Umbilical cord (tissue), 2 donors: ENCODE data around the gene FAM83G. TPM values are rescaled to one million over a fixed set of nuclear protein-coding genes. Genes with fewer than 3 reads are reported as not detected.
A peak's percentile ranks its signal among the peaks of the same experiment; 100 is the strongest.

Experiments used
- DNase-seq: peaks from one replicate; pipeline ENCODE4 v3.0.0-alpha.2; 2015; ENCODE audit warnings: low spot score
- total RNA-seq: library from RNA; depleted of rRNA; stranded (reverse); fragments of >200 nt; gene quantifications from one replicate; pipeline ENCODE4 v1.2.3, GENCODE V29; 2014; ENCODE audit warnings: low replicate concordance; ENCODE audit not compliant: insufficient read depth

Gene FAM83G
- total RNA-seq, 1 donor from 2014 or later, result 4.8 TPM

DNA sequence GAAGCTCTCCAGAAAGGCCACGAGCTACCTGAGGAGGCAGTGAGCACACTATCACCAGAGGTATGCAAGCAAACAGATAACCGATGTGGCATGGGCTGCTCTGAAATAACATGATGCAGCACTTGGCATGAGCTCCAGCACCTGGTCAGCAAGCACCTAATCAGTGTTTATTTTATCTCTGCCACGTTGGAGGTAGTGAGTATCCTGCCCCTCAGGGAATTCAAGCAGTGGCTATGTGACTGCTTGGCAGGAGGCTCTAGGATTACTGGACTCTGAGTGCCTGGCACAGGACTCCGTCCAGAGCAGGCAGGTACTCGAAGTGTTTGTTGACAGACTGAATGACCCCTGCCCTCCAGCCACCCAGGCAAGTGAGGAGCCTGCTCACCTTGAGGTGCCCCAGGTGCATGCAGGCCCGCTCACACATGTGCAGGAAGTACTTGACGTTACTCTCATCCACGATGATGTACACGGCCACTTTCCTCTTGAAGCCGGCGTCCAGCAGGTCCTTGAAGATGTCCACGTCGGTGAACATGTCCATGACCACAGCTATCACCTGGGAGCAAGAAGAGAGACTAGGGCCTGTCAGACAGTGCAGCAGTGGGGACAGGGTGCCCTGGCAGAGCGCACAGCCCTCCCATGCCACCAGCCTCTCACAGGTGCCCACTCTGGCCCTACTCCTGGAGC, 16.6 kb downstream of the FAM83G start:
- no peak for DNase-seq

DNA sequence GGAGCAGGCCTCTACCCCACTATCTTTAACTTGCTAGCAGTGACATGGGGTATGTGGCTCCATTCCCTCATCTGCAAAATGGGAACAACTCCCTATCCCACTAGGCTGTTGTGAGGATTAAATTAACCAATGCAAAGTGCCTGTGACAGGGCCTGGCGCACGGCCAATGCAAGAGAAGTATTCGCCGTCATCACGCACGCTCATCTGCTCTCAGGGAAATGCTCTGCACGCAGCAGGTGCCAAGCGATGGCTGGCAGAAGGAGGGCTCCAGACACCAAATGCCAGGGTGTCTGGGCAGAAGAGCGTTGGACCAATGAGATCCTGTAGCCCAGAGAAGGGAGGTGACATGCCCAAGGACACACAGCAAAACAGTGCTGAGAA, 17.3 kb downstream of the FAM83G start:
- DNase-seq, result no peak

DNA sequence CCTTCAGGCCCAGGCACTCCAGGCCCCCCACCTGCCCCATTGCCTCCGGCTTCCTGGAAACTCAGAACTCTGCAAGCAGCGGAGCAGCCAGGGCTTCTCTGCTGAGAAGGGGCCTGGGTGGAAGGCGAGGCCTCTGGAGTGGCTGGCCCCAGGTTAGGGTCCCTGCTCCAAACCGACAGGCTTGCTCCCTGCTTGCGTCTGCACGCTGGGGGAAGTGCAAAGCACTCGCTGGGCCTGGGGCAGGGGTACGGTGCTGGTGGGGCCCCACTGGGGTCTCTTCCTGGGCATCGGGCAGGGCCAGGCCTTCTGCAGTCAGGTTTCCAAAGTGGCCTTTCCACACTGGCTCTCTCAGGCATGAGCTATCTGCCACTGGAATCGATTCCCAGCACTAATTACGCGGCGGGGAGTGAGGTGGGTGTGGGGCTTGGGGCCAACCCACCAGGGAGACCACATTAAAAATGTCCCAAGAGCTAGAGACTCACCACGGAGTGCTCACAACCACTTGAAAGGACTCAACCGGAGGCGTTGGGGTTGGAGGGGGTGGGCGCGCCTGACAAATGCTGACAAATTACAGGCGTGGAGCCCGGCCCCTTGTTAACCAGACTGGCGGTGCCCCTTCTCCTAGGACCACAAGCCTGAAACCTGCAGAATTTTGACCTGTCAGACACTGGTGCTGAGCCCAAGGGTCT, 17.9 kb downstream of the FAM83G start:
- no peak for DNase-seq

DNA sequence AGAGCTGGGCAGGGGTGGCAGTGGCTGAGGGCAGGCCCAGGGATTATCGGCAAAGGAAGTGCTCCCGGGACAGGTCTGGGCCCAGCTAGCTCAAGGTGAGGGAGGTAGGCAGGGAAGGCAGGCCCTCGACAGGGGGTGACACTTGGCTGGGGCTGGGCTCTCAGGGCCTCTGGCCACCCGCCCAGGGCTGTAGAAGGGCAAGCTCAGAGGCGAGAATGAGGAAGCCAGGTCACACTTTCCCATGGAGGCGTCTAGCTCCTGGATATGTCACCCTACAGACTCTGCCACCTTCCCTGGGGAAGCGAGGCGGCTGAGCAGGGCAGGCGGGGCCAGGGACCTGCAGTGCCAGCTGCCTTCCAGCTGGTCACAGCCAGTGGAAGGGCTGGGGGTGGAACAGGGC, 19.1 kb downstream of the FAM83G start:
- no peak for DNase-seq

DNA sequence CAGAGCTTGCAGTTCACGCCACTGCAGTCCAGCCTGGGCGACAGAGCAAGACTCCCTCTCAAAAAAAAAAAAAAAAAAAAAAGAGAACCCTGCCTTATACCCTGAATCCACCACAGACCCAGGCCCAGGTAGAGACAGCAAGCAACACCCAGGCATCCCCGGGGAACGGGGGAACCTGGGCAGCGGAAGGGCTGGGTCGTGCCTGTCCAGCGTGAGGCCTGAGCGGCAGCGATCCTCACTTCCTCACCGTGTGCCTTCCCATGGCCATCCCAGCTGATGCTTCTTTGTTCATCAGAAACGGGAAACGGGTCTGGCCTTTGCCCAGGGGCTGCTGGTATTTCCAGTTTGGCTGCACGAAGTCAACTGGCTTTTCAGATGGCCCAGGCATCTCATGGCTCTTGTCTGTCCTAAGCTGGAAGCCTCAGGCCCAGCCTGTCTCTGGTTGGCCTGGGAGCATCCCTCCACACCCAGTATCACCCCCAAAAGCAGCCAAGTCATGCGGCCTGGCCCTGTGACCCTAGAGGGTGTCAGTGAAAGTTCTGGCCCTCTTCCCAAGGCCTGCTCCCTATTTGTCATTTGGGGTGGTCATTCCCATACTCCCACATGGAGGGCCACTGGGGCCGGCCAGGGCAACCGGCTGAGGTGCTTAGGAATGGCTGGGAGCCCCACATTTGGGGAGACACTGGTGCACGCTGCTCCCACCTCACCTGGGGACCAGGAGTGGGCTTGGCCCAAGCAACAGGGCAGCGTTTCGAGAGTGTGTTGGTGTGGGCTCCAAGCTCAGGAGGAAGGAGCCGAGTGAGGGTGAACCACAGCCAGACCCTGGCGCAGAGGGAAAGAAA, 20.1 kb downstream of the FAM83G start:
- no peak for DNase-seq

DNA sequence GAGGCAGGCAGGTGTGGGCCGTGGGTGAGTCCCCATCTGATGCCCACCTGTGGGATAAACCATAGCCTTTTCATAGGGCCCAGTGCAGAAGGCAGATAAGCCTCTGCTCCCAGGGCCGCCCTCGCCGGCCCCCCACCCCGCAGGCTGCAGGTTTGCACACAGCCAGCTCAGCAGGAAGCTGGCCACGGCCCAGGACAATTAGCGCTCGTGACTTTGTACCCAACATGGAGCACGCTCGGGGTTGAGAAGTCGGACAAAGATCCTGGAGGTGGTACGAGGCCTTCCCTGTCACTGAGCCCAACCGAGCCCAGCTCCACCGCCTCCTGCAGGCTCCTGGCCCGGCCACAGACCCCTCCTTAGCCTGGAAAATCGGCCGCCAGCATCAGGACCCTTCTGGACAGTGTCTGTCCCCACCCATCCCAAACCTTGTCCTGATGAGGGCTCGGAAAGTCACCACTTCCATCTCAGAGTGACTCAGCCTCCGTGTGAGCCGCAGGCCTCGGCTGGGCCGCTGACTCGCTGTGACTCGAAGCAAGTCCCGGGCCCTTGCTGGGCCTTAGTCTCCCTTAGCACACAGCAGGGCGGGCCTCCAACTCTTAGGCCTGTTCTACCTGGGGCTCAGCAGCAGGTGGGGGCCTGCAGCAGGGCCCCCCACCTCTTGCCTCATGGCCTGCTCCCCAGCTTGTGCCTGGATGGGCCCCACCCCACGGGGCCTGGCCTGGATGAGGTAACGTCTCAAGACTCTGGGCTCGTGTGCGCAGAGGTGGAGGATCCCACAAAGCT, 22.7 kb downstream of the FAM83G start:
- no peak for DNase-seq

DNA sequence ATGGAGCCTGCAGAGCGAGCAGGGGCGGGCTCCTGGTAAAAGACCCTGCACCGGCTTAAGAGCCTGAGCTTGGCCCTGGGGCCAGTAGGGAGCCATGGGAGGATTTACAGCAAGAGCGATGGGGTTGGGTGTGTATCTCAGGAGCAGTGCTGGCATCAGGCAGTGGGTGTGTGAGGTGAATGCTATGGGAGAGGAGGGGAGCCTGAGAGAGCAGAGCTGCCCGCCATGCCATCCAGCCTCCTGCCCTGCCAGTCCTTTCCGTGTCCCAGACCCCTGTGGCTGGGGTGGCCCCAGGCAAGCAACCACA, 23.3 kb downstream of the FAM83G start:
- DNase-seq, result no peak

DNA sequence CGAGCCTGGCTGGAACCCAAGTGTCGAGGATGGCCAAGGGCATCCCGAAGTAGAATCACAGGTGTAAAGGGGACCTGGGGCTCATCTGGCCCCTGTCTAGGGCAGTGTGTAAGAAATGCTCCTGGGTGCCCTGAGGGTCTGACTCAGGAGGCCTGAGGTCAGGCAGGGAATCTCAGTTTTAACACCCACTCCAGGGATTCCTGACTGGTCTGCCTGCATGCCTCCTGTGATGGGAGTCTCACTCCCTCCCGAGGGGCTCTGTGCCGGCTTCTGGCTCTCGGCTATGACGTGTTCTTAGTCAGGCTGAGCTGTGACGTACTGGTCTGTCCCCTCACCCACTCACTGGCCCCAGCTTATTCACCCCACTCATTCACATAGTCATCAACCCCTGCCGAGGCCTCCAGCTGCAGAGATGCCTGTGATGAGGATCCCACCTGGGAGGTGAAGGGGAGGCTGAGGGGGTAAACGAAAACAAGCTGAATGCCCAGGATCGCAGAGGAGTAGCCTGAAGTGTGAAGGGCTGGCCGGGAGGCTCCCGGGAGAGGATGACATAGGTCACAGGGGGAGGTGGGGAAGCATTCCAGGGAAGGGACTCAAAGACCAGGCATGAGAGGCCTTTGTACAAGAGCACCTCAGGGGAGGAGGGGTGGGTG, 23.8 kb downstream of the FAM83G start:
- no peak for DNase-seq

DNA sequence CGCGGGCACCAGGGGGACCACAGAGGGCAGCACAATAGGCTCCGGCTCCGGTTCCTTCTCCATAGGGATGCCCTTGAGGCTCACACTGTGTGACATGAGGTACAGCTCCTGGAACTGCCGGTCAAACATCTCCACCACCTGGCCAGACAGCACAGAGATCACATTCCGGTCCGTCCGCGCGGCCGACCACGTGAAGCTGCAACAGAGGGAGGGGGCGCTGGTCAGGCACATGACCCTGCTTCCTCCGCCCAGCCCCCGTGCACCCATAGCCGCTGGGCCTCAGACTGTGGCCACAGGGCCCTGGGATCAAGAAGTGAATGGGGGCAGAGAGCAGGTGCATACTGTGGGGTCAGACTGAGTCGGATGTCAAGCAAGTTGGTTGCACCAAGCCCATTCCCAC, 25.9 kb downstream of the FAM83G start:
- no peak for DNase-seq

DNA sequence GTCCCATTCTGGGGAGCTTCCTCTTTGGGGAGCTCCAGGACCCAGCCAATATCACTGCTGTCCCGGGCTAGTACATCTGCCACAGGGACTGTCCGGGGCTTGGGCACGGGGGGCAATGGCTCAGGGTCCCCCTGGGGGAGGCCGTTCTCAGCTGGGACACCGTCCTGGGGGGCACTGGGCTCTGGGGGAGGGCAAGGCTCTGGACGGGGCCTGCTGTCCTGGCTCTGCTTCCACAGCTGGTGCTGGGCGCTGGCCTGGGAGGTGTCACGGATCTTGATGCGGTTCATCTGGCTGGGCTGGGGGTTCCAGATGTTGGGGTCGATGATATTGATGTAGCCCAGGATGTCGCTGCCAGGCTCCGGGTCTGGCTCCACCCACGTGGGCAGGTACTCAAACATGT, 26.5 kb downstream of the FAM83G start:
- no peak for DNase-seq

DNA sequence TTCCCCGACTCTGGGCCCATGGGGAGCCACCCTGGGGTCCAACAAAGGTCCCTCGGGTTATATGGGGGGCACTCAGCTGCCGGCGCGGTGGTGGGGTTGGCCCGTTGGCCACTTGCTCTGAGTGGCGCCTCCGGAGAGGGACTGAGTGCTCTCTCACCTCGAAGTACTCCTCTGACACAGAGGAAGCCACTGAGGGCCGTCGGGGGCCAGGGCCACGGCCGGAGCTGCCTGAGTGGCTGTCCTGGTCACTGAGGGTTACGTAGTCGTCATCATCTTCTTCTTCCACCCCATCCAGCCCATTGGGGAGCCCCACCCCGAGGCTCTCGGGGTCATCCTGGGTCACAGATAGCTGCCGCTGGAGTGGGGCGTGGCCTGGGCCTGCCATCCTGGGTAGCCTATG, 26.9 kb downstream of the FAM83G start:
- no peak for DNase-seq

DNA sequence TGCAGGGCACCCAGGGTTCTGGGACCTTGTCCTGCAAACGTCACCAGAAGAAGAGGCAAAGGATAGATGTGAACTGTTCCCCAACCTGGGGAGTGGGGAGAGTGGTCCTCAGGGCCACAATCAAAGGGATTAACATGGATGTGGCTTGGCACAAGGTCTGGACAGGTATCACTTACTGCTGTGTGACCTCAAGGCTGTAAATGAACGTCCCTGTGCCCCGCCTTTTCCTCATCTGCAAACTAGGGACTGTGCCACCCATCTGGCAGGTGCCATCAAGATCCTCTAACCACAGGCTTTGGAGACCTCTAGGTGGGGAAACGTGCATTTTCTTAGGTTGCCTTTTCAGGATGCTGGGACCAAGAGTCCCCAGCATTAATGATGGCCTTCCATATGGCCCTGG, 27.5 kb downstream of the FAM83G start:
- DNase-seq, result no peak

DNA sequence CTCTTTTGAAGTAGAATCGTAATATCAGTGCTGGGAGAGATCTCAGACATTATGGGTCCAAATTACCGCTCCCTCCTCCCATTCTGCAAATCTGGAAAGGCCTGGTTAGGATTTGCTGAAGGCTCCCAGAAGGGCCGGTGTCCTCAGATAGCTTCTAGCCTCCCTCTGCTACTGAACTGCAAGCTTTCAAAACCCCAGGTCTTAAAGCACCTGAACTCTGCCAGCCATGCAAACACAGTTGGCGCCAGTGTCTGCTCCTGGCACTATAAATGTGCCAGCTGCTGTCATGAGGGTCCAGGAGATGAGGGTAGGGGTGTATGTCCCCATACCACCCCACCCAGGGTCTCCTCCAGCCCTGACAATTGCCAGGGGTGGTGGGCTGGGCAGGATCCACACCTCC, 28.4 kb downstream of the FAM83G start:
- DNase-seq, result no peak

DNA sequence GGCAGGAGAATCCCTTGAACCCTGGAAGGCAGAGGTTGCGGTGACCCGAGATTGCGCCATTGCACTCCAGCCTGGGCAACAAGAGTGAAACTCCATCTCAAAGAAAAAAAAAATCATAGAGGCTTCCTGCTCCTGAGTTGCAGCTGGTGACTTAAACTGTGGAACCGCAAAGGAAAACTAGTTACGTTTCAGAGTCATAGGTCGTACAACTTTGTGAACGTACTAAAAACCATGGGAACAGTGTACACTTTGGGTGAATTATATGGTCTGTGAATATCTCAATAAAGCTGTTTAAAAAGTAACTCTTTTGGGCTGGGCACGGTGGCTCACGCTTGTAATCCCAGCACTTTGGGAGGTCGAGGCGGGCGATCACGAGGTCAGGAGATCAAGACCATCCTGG, 29.0 kb downstream of the FAM83G start:
- DNase-seq, result no peak

DNA sequence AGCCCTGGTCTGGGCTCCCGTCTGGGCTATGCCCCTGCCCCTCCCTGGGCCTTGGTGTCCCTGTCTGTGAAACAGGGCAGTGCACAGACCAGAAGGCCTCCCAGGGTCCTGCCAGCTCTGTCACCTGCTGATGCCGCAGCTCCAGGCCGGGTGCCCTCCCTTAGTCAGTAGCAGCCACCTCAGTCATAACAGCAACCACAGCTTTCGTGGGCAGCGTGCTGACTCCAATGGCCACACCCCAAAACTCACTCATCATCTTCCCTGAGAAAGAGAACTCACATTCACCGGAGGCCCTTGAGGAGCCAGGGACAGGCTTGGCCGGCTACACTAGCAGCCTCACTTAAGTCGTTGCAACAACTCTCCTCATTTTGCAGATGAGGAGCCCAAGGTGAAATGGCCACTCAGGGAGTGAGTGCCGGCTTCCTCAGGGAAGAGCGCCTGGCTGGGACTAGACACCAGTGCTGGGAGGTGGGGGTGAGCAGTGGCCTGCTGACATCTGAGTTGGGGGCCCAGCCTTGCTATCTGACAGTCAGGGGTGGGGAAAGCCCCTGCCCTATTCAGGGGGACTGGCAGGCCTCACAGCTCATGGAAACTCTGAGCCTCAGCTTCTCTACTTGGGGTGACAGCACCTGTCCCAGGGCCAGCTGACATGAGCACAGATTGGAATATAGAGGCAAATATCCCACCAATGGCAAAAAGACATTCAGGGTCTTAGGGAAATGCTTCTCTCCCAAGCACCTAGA, 30.0 kb downstream of the FAM83G start:
- DNase-seq, result no peak

DNA sequence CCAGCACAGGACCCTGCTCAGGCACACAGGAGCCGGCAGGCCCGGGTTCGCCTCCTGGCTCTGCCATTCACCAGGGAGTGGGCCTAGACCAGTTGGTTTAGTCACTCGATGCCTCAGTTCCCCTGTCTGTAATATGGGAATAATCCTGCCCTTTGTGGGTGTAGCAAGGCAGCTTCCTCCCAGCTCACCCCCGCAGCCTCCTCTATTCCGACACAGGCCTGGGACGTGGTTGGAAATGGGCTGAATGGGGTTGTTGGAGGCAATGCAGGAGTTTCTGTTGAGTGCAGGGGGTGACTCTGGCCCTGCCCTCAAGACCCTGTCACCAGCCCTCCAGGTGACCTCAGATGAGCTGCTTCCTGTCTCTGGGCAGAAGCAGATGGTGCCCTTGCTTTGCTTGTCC, 32.8 kb downstream of the FAM83G start:
- DNase-seq, result no peak

DNA sequence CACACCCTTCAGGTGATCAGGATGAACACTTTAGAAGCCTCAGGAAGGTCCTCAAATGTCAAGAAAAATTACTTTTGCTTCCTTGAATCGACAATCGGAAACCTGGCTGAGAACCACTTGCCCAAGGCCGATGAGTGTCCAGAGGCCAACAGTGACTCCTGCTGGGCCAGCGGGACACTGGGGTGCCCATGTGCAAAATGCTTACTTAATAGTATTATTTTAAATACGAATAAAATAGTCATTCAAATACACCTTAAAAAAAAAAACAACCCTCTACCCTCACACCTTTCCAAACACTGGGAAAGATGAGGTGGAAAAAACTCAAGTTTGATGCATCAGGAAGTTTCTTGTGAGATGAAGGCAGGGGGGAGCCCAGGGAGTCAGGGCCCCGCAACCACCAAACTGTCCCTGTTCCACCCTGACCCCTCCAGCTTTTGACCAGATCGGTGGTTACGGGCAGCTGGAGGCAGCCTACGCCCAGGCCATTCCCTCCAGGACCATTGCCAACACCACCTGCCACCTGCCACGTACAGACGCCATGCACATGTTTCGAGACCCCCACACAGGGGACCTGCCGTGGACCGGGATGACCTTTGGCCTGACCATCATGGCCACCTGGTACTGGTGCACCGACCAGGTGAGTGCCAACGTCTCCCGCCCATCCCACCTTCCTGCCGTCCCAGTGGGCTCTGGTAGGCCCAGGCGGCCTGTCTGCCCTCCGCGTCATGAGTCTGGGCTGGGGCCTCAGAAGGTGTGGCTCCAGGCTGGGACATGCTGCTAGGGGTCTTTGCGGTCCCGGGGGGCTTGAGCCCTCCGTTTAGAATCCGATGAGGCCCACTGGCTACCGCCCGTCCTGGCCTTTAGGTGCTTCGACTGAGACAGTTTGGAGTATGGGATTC, 33.7 kb downstream of the FAM83G start:
- DNase-seq, result no peak

DNA sequence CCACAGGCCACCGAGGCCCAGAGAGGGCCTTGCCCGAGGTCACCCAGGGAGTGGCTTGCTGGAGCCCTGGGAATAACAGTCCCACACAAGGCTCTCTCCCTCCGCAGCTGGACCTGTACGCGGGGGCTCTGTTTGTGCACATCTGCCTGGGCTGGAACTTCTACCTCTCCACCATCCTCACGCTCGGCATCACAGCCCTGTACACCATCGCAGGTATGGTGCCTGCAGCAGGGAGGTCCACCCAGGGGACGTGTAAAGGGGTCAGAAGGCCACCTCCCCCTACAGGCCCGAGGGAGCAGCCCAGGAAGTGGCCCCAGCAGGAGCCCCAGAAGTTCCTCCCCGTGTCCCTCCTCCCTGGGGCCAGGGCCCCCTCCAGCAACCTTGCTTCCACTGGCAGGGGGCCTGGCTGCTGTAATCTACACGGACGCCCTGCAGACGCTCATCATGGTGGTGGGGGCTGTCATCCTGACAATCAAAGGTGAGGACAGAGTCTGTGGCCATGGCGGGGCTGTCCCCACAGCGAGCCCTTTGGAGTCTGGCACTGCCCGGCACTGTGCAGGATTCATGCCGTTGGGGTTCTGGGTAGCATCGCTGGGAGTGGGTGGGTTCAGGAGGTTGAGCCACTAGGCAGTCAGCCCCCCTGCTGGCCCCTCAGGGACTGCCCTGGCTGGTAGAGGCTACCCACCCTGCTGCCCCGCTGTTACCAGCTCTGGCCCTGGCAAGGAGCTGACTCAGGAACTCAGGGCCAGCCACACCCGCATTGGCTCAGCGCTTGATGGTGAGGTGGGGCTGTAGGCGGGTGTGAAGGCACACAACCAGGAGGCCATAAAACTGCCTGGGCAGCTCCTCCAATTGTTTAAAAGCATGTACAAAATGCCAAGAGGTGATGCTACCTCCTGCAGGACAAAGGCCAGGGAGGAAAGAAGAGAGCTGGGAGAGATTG, 35.3 kb downstream of the FAM83G start:
- DNase-seq, result peak; percentile 28

DNA sequence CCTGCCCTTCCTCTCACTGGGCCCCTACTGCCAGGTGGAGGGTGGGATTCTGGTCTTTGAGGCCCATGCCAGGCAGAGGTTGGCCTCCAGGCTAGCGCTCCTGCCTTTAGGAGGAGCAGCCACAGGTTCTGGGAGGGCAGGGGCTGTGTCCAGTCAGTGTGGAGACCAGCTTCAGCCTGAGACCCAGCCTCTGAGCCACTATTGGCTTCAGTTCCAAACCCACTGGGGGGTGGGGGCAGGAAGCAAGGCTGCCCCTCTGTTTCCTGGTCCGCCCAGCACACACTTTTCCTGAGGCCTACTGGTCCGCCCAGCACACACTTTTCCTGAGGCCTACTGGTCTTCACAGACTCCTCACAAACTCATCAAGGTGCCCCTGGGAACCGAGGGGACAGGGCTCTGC, 36.2 kb downstream of the FAM83G start:
- DNase-seq, result peak; percentile 19
